ENCODE data around the gene REEP1.

DNA sequence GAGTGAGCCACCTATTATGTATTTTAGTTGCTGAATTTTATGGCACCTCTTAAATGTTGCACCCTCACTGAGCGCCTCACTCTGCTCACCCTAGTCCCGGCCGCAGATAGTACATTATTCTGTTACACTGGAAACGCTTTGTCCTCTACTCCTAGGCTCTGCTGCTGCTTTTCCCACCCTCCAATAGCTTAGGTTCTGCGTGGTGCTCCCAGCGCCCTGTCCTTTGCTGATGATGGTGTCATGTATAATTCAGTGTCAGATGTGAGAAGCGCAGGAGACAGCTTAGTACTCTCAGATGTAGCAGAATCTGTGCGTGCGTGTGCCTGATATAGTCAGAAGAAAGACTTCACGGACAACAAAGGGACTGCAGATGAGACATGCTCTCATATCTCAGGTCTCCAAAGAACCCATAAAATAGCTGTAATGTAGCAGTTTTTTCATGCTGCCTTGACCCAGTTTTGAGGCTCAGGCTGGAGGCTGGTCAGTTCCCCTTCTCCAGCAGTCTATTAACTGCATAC lies 1.4 kb upstream of the REEP1 start:
- TF ChIP-seq TAF1 (IDR thresholded peaks at IDR 0.05; ENCODE audit: borderline replicate concordance, insufficient read depth, low read length) = no peak
- TF ChIP-seq FOXP2 (optimal IDR thresholded peaks at IDR 0.05; ENCODE audit: borderline replicate concordance, extremely low read depth, extremely low read length, insufficient read depth) = no peak

All from PFSK-1 (cell line).